GM10847 (cell line): Measurements from ENCODE around the gene MYH9.

Experiments used
- POLR2A ChIP-seq: IDR thresholded peaks from 2 replicates; pipeline ENCODE4 v1.6.1; 2011; ENCODE audit not compliant: insufficient read length; ENCODE audit errors: extremely low read depth

MYH9 gene

GRCh38 chr22:36253523-36254490 lies 134.0 kb downstream of the MYH9 start:
- no peak for TF ChIP-seq POLR2A

GRCh38 chr22:36252754-36253522 lies 134.8 kb downstream of the MYH9 start, which contains the start of gene APOL1:
Gene APOL1 (plus strand): TSS chr22:36253133. CDS start chr22:36254956, 1,823 bp downstream.
- no peak for TF ChIP-seq POLR2A

GRCh38 chr22:36249160-36249559 lies 138.6 kb downstream of the MYH9 start:
- TF ChIP-seq POLR2A, result no peak

GRCh38 chr22:36247955-36248354 lies 139.8 kb downstream of the MYH9 start:
- TF ChIP-seq POLR2A, result no peak

GRCh38 chr22:36246718-36247117 lies 141.0 kb downstream of the MYH9 start:
- no peak for TF ChIP-seq POLR2A

GRCh38 chr22:36245805-36246356 lies 141.9 kb downstream of the MYH9 start:
- TF ChIP-seq POLR2A, result no peak

- TF ChIP-seq POLR2A, result no peak
These were observed 143.0 kb downstream of the MYH9 start for GRCh38 chr22:36244522-36245391.

- TF ChIP-seq POLR2A, result no peak
These were observed 143.8 kb downstream of the MYH9 start for GRCh38 chr22:36243986-36244385.

- peak; percentile 46 for TF ChIP-seq POLR2A
These were observed 148.2 kb downstream of the MYH9 start, which contains the start of gene APOL2 for GRCh38 chr22:36239401-36240171. Gene APOL2 (minus strand): TSS chr22:36239527. CDS start chr22:36233162, 6,365 bp downstream.

GRCh38 chr22:36239150-36239400 lies 148.7 kb downstream of the MYH9 start:
- no peak for TF ChIP-seq POLR2A

- no peak for TF ChIP-seq POLR2A
These were observed 149.2 kb downstream of the MYH9 start for GRCh38 chr22:36238373-36239149.

GRCh38 chr22:36237462-36238372 lies 150.1 kb downstream of the MYH9 start:
- no peak for TF ChIP-seq POLR2A
